Right kidney (tissue), 1 donor: ENCODE measurements around the gene ISM2.

Source experiments
- DNase-seq: peaks from one replicate; pipeline ENCODE4 v3.0.0-alpha.2; 2016

The ISM2 gene

DNA sequence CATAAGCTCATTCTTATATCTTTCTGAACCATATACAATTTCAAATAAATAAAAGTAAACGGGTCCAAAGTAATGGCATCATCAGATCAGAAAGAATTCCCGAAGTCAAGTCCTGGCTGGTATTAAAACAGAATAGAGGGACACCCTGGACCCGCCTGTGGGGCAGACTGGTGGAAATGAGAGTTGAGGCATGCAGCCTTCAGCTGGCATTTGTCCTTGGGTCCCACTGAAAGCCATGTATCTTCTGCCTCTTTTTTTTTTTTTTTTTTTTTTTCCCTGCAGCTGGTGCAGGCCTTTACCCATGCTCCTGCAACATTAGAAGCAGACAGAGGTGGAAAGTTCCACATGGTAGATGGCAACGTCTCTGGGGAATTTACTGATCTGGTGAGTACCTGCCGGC, 30.8 kb downstream of the ISM2 start:
- DNase-seq = no peak

DNA sequence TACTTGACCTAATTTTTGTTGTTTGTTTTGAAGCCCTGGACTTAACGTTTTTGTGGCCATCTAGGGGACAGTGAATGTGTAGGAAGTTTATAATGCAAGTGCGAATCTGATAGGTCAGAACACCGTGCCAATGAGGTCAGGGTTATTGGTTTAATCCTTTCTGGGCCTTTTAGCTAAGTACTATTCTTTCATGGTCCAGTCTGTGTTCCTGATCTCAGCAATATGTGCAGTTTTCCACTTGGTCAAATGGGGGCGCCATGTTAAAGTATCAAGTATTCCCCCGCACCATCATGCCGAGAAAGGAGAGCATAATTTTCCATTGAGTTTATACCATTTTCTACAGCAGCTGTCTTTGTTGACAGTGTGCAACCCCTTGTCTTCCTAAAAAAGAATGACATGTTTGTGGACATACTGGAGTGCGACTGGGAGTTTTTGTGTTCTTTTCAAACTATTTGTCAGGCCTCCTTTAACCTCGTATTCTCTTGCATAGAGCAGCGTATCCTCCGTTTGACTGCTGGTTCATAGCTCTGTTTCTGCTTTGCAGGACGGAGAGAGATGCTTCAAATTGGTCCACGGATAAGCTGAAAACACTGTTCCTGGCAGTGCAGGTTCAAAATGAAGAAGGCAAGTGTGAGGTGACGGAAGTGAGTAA, 39.4 kb downstream of the ISM2 start:
- peak; percentile 21 for DNase-seq

DNA sequence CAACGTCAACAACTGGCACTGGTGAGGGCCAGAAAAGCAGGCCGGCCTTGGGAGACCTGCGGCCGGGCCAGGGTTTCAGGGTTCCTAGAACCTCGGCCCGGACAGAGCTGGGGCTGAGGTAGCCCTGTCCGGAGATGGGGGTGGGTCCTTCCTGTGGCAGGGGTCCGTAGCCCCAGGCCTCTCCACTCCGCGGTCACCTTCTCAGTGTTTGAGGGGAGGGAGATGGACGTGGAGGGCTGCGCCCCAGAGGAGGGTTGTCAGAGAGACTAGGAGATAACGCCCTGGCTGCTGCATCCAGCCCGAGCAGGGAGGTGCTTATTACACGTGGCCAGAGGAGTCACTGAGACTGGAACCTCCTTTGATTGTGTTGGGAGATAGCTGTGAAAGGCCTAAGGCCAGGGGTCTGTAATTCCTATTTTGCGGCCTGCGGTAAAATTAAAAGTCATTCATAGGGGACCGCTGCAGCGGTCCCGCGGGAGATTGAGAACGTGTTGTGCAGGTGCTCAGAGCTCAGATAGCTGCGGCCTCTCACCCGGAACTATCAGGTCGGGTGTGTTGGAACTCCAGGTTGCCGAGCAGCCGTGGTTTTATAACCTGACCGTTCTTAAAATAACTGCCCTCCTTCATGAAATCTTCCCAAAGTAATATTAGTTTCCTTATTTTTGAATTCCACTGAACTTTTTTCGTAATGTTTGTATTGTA, 40.2 kb downstream of the ISM2 start:
- DNase-seq = peak; percentile 83

DNA sequence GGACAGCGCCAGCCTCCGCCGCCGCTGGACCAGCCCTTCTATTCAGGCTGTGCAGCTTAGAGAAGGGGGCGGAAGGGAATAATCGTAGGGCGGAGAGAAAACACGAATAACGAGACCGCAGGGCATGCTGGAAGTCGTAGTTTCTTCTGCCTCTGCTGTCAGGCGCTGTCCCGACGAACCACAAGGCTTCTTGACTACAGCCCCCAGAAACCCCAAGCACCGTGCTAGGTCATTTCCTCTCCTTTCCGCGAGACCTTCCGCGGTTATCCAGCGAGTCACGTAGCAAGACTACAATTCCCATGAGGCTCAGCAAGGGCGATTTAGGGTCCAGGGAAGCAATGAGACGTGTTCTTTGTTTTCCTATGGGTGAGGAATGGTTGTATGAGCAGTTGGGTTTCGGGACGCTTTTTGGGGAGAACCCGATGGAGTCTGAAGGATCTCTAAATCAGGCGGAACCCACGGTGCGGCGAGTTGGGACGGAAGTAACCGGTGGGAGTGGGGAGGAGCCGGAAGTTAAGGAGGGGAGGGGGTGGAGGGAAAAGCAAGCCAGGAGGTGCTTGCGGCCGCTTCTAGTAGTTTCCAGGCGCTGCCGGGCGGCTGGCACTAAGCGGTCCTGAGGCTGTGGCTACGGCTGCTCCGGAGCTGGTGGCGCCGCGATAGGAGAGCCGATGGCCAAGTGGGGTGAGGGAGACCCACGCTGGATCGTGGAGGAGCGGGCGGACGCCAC, 40.9 kb downstream of the ISM2 start, which contains the start of the genes AHSA1 and VIPAS39:
AHSA1 (plus strand) TSS at position 572 of the 727 bp plus-strand sequence; CDS start at position 669, 97 bp downstream.
VIPAS39 (minus strand) TSS at position 80 of the 727 bp plus-strand sequence. CDS start 3,499 bp downstream, outside the sequence.
- peak; percentile 99 for DNase-seq

DNA sequence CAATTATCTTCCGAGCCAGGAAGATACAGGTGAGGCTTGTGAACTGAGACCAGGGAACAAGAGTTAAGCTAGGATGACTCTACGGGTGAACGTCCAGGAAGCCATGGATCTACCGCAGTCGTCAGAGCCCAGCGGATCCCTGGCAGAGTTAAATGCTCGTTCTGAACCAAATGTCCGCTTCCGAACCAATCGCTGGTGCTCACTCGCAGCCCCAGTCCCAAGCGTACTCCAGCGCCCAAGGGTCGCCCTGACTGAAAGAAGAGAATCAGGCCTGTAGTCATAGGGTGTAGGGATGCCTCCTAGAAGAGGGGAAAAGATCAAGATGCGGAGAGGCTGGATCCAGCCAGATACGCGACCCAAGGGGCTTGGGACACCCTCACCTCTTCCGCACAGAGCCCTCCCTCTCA, 41.5 kb downstream of the ISM2 start:
- no peak for DNase-seq

DNA sequence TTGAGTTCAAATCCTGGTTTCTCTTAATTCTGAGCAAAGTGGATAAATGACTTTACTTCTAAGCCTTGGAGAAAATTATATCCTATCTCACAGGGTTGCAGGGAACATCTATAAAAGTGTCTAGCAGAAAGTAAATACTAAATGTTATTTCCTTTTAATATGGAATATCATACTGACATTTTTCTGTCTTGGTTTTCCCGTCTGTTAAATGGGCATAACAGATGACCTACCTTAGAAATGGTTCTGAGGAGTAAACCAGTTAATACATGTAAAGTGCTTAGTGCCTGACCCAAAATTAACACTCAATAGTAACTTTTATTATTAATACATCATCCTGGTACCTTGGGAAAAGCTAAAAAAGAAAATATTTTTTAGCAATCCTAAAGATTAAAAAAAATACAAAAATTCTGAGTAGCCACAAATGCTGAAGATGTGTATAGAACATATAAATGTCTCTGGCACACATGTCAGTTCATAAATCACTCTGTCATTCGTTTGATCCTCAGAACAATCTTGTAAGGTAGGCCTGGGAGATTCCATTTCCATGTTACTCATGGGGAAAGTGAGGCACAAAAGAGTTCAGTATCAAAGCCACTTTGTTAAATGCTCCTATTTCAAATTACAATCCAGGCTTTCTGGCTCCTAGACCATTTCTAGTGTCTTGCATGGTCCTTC, 42.5 kb downstream of the ISM2 start:
- no peak for DNase-seq

DNA sequence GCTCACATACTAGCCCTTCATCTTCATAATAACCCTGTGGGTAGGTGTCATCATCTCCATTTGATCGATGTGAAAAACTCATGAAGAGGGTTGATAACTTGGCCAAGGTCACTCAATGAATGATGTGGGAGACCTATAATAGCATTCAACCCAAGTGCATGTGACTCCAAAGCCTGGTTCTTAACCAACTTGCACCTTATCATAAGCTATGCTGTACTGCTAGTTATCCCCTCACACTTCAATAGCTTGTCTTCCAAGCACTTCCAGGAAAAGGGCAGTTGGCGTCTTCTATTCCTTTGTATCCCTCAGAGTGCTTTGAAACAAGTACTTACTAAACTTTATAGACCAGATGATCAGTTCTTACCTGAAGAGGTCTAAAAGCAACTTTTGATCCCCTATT, 56.4 kb downstream of the ISM2 start:
- no peak for DNase-seq

DNA sequence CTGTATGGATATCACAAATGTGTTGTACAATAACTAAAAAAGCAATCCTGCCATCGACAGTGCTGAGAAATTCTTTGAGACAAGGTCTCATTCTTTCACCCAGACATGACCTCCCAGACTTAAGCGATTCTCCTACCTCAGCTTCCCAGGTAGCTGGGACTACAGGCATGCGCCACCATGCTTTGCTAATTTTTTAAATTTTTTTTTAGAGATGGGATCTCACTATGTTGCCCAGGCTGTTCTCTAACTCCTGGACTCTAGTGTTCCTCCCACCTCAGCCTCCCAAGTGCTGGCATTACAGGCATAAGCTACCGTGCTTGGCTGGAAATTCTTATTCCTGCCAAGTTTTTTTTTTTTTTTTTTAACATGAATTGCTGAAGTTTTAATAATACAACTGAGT, 58.8 kb downstream of the ISM2 start:
- no peak for DNase-seq

DNA sequence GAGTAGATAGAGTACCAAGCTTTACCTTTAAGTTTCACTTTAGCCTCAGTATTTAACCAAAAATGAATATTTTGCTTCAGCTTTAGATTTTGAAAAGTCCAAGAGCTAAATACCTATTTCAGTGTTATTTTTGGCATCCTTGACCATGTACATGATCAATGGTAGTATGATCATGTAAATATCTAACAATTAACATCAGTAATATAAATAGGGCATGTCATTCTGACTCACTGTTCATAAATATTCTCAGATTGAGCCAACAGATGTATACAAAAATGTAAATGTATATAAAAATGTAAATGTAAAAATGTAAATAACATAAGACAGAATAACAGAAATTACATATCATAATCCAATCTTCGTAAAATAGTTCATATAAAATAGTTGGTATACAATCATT, 60.0 kb downstream of the ISM2 start:
- no peak for DNase-seq

DNA sequence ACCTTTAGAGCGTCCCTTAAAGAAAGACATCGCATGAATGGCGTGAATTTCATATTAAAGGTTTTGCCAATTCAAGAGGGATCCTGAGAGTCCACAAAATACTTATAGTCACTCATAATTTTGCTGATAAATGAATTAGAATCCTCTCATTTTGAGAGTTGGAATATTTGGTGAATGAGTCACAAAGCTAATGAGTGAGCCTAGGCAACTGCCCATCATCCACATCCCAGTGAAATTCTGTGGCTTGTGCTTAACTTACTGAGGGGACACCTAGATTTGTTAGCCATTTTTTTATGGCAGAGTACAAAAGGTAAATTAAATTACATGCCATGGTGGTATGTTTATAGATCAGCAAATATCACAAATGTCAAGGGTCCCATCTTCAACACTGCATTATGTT, 62.6 kb downstream of the ISM2 start:
- no peak for DNase-seq

DNA sequence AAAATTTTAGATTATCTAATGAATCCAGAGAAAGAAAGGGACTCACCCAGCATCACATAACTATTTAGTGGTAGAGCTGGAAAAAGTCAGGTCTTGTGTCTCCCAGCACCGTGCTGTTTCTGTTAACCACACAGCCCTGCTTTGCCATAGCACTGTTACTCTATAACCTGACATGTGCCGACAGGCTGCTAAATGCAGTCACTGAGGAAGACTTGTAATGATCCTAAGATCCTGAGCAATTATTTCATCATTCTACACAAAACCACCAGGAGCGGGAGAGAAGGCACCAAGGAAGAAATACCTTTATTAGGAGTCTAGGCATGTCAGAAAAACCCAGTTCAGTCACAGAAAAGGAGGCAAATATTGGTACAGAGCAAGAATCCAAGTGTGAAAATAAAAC, 72.2 kb downstream of the ISM2 start:
- no peak for DNase-seq

DNA sequence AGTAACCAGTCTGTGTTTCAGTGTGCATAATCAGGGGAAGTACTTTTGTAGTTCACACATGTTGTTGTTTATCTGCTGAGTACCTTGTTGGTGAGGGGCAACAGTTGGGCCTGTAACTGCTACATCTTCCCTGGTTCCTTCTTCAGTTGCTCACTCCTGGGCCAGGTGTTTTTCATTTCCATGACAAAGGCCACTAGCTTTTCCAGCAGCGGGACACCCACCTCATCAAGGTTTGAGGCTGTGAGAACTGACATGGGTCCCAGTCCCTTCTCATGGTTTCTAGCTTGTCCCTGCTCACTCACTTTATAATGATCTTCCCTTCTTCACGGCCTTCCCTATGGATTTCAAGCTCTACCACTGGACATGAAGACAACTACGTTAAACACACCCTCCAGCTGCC, 73.8 kb downstream of the ISM2 start:
- no peak for DNase-seq
